ENCODE results near the gene C11orf71.

The C11orf71 gene

GRCh38 chr11:114432893-114433292, 32.6 kb upstream of the C11orf71 start:
- Histone ChIP-seq H3K4me2 (ENCODE audit: low read depth, low read length, poor library complexity, severe bottlenecking) (no peak overlapping the region), H3K79me2 (ENCODE audit: insufficient read depth, low read length) (no peaks in the 10 kb centered on the region), H2AFZ (ENCODE audit: low read depth, low read length, severe bottlenecking) (no peak overlapping the region), H3F3A (ENCODE audit: insufficient read depth) (no peaks in the 10 kb centered on the region), H3K27ac (ENCODE audit: low read depth, low read length) (no peak overlapping the region), H3K4me3 (ENCODE audit: insufficient read depth, low read length, poor library complexity, severe bottlenecking) (no peak overlapping the region), H3K9me3 (ENCODE audit: insufficient read depth, low read length) (no peaks in the 10 kb centered on the region), H3K9ac (ENCODE audit: low read length) (no peak overlapping the region), H4K20me1 (ENCODE audit: low read depth, low read length) (no peaks in the 10 kb centered on the region), H3K27me3 (ENCODE audit: low read length) (no peaks in the 10 kb centered on the region), H3K36me3 (ENCODE audit: low read length) (no peaks in the 10 kb centered on the region), H3K9me2 (replicated peaks; ENCODE audit: insufficient read depth, low read length) (no peaks in the 10 kb centered on the region)
- TF ChIP-seq CTCF (IDR thresholded peaks at IDR 0.05; ENCODE audit: insufficient read depth, low read length, poor library complexity, severe bottlenecking) (no peak), EZH2phosphoT487 (conservative IDR thresholded peaks at IDR 0.05; ENCODE audit: low read length) (no peak)

- H3F3A ChIP-seq (ENCODE audit: insufficient read depth) = no peaks in the 10 kb centered on the region
- no peaks in the 10 kb centered on the region for H3K9me3 ChIP-seq (ENCODE audit: insufficient read depth, low read length)
- H3K9ac ChIP-seq (ENCODE audit: low read length) = no peak overlapping the region
- no peak overlapping the region for H3K4me2 ChIP-seq (ENCODE audit: low read depth, low read length, poor library complexity, severe bottlenecking)
- no peak overlapping the region for H3K27ac ChIP-seq (ENCODE audit: low read depth, low read length)
- H3K4me3 ChIP-seq (ENCODE audit: insufficient read depth, low read length, poor library complexity, severe bottlenecking) = no peak overlapping the region
- H3K27me3 ChIP-seq (ENCODE audit: low read length) = no peaks in the 10 kb centered on the region
- no peak for TF ChIP-seq EZH2phosphoT487 (conservative IDR thresholded peaks at IDR 0.05; ENCODE audit: low read length)
- TF ChIP-seq CTCF (IDR thresholded peaks at IDR 0.05; ENCODE audit: insufficient read depth, low read length, poor library complexity, severe bottlenecking) = no peak
- H2AFZ ChIP-seq (ENCODE audit: low read depth, low read length, severe bottlenecking) = no peak overlapping the region
- no peaks in the 10 kb centered on the region for H4K20me1 ChIP-seq (ENCODE audit: low read depth, low read length)
- no peaks in the 10 kb centered on the region for H3K36me3 ChIP-seq (ENCODE audit: low read length)
- H3K79me2 ChIP-seq (ENCODE audit: insufficient read depth, low read length) = no peaks in the 10 kb centered on the region
- no peaks in the 10 kb centered on the region for H3K9me2 ChIP-seq (replicated peaks; ENCODE audit: insufficient read depth, low read length)
These were observed 30.0 kb upstream of the C11orf71 start for GRCh38 chr11:114430290-114430689.

- H3K9ac ChIP-seq (ENCODE audit: low read length) = no peak overlapping the region
- H3K79me2 ChIP-seq (ENCODE audit: insufficient read depth, low read length) = no peaks in the 10 kb centered on the region
- H3K9me2 ChIP-seq (replicated peaks; ENCODE audit: insufficient read depth, low read length) = no peaks in the 10 kb centered on the region
- no peaks in the 10 kb centered on the region for H3K36me3 ChIP-seq (ENCODE audit: low read length)
- H3K9me3 ChIP-seq (ENCODE audit: insufficient read depth, low read length) = no peaks in the 10 kb centered on the region
- no peaks in the 10 kb centered on the region for H3K27me3 ChIP-seq (ENCODE audit: low read length)
- H2AFZ ChIP-seq (ENCODE audit: low read depth, low read length, severe bottlenecking) = no peak overlapping the region
- no peak overlapping the region for H3K4me2 ChIP-seq (ENCODE audit: low read depth, low read length, poor library complexity, severe bottlenecking)
- H3K27ac ChIP-seq (ENCODE audit: low read depth, low read length) = no peak overlapping the region
- TF ChIP-seq CTCF (IDR thresholded peaks at IDR 0.05; ENCODE audit: insufficient read depth, low read length, poor library complexity, severe bottlenecking) = no peak
- TF ChIP-seq EZH2phosphoT487 (conservative IDR thresholded peaks at IDR 0.05; ENCODE audit: low read length) = no peak
- H3F3A ChIP-seq (ENCODE audit: insufficient read depth) = no peaks in the 10 kb centered on the region
- H3K4me3 ChIP-seq (ENCODE audit: insufficient read depth, low read length, poor library complexity, severe bottlenecking) = no peak overlapping the region
- no peaks in the 10 kb centered on the region for H4K20me1 ChIP-seq (ENCODE audit: low read depth, low read length)
These were observed 26.0 kb upstream of the C11orf71 start for GRCh38 chr11:114426280-114426679.
